NCI-H2107 (cell line): ENCODE measurements around the gene PCSK1N.
"Not testable (repeated sequence)": the region's sequence is repeated elsewhere in the genome, so short reads cannot be mapped to it uniquely, and the experiment has no call there.

ENCODE experiments used
- DNase-seq: peaks from one replicate; lab custom pipeline; 2025; lab: John Stamatoyannopoulos, UW

PCSK1N gene

GRCh38 chrX:48835524-48836329 lies at the start of gene PCSK1N:
PCSK1N (minus strand) TSS chrX:48835610; CDS start chrX:48835532, 78 bp downstream.
- no peak for DNase-seq

GRCh38 chrX:48883729-48884128 lies 48.3 kb upstream of the PCSK1N start:
- no peak for DNase-seq

- not testable (repeated sequence) for DNase-seq
Observed at GRCh38 chrX:48876944-48877343, 41.5 kb upstream of the PCSK1N start.

GRCh38 chrX:48872017-48872416 lies 36.6 kb upstream of the PCSK1N start:
- DNase-seq, result not testable (repeated sequence)

GRCh38 chrX:48864210-48864609 lies 28.8 kb upstream of the PCSK1N start:
- no peak for DNase-seq

GRCh38 chrX:48854898-48855297 lies 19.5 kb upstream of the PCSK1N start:
- no peak for DNase-seq

- not testable (repeated sequence) for DNase-seq
Observed at GRCh38 chrX:48854121-48854804, 18.9 kb upstream of the PCSK1N start.

GRCh38 chrX:48853494-48853893 lies 18.1 kb upstream of the PCSK1N start:
- DNase-seq, result not testable (repeated sequence)

GRCh38 chrX:48852857-48853256 lies 17.4 kb upstream of the PCSK1N start:
- no peak for DNase-seq

- DNase-seq, result no peak
Observed at GRCh38 chrX:48848847-48849246, 13.4 kb upstream of the PCSK1N start.

GRCh38 chrX:48839686-48840085 lies 4.3 kb upstream of the PCSK1N start:
- no peak for DNase-seq

- no peak for DNase-seq
Observed at GRCh38 chrX:48834383-48834709, 1.1 kb downstream of the PCSK1N start.

- DNase-seq, result no peak
Observed at GRCh38 chrX:48833542-48834138, 1.8 kb downstream of the PCSK1N start.

GRCh38 chrX:48831909-48832291 lies 3.5 kb downstream of the PCSK1N start:
- DNase-seq, result no peak

GRCh38 chrX:48831136-48831908 lies 4.1 kb downstream of the PCSK1N start:
- no peak for DNase-seq

GRCh38 chrX:48829016-48829735 lies 6.2 kb downstream of the PCSK1N start:
- DNase-seq, result no peak

- no peak for DNase-seq
Observed at GRCh38 chrX:48827654-48827968, 7.8 kb downstream of the PCSK1N start.

- DNase-seq, result no peak
Observed at GRCh38 chrX:48826876-48827653, 8.3 kb downstream of the PCSK1N start.

GRCh38 chrX:48826135-48826875 lies 9.1 kb downstream of the PCSK1N start, which contains the start of gene ERAS:
ERAS (plus strand) TSS chrX:48826513; CDS start chrX:48829124, 2,611 bp downstream.
- DNase-seq, result no peak

- DNase-seq, result no peak
Observed at GRCh38 chrX:48824066-48824465, 11.3 kb downstream of the PCSK1N start.
